Left hindlimb (tissue), 1 donor: Measurements from ENCODE around the gene GPBAR1.
"Not testable (repeated sequence)": the region's sequence is repeated elsewhere in the genome, so short reads cannot be mapped to it uniquely, and the experiment has no call there.

ENCODE experiments used
- DNase-seq: peaks from one replicate; pipeline ENCODE4 v3.0.0-alpha.2; 2018

Gene GPBAR1

DNA sequence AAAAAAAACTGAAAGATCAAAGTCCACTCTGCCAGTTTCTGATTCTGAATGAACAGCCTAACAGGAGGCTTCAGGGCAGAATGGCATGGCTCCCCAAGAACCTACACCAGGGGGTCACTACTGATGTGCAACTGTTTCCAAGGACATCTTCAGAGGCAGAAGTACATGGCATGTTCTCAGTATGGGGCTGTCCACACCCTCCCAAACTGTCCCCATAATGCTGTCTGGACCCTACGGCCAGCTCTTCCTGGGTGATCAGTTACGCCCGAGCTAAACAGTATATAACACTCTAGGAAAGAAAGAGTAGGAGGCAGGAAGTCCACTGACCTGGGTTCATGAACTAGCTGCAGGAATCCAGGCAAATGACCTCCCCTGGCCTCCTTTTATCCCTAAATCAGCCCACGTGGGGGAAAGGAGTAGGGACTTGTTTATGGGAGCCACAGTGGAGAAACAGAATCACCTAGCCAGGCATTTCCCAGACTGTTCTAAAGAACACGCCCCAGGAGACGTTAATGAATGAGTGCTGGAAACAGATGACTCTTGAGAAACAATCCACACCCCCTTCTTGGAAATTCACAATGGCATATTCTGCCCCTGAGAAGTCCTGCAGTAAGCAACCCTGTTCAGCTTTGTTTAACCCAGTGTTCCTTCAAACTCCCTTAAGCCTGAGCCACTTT, 29.0 kb downstream of the GPBAR1 start:
- peak; percentile 17 for DNase-seq

DNA sequence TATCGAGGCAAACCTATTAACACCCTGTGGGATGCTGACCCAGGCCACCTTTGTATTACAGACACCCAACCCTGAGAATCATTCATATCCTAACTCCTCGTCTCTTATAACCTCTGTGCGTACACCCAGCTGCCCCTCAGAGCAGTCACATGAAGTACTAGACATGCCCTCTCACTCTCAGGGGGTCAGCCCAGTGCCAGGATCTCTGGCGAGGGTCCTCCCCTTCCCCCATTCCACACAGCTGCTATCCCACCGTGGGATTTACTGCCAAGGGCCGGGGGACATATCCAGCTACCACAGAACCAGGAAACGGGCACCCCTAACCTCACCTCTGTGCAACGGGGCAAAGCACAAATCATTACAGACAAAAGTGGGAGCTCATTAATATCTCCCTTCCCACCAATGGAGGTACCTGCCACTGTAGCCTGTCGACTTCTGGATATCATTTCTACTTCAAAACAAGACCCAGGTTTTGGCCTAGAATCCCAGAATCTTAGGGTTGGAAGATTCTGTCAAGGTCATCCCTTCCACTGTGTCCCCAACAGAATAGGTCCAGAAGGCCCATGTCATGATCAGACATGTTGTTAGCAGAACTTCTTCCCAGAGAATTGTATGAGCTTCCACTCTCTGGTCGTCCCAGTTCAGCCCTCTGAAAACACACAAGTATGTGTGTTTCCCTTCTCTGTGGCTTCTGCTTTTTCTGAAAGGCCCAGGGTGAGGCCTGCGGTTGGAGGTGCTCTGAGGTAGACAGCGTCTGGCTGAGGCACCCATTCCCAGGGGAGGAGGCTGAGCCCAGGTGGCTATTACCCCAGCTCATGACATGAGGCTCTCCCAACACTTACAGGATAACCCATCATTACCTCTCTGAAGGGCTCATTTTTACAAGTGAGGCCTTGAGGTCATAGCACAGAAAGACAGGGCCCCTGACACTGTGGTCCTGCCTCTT, 29.8 kb downstream of the GPBAR1 start:
- DNase-seq = peak; percentile 29

DNA sequence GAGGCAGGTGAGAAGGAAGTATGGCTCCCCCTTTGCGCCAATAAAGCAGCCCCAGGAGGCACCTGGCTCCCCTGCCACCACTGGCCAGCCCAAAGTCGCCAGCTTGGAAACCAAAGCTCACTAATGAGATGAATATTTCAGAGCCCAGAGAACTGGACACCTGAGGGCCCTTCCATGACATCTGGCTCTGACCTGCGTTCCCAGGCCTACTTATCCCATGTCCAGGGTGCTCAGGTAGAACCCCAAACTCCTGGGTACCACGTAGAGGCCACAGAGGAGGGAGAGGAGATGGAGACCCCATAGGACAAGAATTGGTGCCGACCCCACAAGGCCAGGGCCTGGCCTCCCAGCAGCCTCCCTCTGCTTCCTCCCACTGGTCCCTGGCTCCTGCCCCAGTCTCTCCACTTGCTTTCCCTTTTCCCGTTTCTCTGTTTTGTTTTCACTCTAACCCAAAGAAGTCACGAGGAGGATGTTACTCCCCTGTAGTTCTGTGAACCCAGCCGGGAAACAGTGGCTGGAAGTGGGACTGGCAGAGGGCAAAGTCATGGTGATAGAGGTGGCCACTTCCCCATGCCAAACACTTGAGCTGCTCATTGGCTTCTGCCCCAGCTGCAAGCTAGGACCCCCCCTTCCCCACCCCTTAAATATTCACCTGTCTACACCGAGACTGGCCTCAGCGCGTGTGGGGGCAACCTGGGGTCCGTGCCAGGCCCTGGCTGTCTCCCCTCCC, 30.7 kb downstream of the GPBAR1 start:
- DNase-seq = no peak

DNA sequence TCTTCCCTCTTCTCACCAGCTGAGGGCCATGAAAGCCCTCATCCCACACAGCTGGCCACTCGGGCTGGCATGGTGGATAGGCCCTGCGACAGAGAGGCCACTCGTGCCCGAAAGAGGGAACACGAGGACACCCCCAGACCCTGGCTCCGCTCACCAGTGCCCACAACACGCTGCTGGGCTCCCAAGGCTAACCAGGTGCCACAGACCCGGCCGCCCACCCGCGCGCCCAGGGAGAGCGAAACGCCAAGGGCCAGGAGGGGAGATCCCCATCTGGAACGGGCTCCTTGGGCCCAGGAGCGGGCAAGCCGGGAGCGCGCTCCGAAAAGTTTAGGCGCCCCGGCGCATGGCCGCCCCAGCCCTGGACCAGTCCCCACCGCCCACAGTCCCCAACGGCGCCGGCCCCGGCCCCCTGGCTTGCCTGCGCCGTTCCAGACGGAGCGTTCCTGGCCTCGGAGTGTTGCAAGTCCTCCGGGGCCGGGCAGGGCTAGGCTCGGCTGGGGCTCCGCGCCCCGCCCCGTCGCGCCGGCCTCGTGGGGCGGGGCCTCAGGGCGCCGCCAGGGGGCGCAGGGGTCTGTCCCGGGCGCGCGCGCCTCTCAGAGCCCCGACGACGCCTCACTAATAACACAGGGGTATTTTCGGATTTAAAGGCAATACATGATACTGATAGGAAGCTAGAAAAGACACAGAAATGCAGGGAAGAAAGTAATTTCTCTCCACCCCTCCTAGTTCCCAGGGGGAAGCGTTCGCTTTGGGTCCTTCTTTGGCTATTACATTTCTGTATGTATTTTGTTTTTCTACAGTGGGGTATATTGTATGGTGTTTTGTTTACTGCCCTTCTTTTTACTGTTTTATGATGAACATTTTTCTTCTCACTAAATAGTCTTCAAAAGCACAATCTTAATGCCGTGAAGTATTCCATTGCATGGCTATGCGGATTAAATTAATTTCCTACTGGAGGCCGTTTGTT, 31.5 kb downstream of the GPBAR1 start, which contains the start of gene TMBIM1:
Gene TMBIM1 (minus strand): TSS at position 456 of the 967 bp plus-strand sequence. CDS start 10,362 bp downstream, outside the sequence.
- peak; percentile 85 for DNase-seq

DNA sequence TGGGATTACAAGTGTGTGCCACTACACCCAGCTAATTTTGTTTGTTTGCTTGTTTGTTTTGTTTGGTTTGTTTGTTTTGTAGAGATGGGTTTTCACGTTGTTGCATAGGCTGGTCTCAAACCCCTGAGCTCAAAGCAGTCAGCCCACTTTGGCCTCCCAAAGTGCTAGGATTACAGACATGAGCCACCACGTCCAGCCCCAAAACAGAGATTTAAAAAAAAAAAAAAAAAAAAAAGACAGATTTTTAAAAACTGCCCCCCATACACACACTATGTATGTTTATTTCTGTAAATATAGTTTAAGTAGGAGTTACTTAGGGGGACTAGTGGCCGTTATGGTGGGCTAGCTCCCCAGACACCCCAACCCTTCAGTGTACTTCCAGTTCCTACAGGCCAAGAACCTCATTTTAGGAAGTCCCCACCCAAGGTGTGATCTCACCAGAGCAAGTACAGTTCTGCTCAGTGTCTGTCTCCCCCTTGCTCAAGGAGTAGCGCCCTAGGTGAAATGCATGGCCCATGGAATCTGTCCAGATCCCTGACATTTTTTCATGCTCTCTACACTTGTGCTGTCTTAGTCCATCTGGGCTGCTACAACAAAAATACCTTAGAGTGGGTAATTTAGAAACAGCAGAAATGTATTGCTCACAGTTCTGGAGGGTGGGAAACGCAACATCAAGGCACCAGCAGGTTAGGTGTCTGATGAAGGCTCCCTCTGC, 33.1 kb downstream of the GPBAR1 start:
- DNase-seq = peak; percentile 9

DNA sequence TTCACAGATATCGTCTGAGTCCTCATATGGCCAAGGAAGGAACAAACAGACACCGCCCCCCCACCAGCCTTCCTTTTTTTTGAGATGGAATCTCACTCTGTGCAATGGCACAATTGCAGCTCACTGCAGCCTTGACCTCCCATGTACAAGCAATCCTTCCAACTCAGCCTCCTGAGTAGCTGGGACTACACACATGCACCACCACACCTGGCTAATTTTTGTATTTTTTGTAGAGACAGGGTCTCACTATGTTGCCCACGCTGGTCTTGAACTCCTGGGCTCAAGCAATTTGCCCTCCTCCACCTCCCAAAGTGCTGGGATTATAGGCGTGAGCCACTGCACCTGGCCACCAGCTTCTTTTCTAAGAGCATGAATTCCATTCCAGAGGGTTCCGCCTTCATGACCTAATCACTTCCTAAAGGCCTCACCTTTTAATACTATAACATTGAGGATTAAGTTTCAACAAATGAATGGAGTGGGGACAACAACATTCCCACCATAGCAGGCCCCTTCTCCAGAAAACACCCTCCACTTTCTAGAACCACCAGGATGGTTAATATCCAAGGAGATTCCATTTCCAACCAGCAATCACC, 33.7 kb downstream of the GPBAR1 start:
- peak; percentile 12 for DNase-seq

DNA sequence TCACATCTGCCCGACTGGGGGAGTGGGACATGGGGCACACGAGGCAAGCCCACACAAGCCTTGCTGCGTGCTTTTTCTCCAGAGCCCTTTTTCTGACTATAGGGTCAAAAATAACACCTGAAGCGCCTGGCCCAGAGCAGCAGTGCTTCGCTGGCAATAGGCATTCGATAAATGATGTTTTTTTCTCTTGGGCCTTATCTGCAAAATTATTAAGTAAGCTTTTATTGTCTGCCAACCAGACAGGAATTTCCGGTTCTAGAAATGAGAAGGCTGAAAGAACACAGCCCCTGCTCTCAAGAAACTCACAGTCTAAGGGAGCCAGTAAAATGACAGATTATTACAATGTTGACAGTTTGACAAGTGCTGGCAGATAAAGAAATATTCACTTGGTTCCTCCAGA, 34.2 kb downstream of the GPBAR1 start:
- no peak for DNase-seq

DNA sequence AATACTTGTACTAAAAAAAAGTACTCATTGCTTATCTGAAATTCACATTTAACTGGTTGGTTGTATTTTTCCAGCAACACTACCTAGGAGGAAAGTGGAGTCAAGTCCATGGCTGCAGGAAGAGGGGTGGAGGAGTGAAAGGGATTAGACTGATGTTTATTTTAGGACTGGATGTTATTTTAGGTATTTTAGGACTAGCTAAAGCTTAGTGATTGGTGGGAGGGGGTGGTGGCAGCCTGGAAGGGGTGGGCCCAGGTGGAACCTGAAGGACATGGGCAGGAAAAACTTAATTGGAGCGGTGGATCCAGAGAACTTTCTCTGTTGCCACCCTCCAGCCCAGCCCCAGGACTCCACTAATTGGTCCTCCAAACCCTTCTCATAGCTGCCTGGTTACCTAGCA, 35.4 kb downstream of the GPBAR1 start:
- DNase-seq = peak; percentile 12

DNA sequence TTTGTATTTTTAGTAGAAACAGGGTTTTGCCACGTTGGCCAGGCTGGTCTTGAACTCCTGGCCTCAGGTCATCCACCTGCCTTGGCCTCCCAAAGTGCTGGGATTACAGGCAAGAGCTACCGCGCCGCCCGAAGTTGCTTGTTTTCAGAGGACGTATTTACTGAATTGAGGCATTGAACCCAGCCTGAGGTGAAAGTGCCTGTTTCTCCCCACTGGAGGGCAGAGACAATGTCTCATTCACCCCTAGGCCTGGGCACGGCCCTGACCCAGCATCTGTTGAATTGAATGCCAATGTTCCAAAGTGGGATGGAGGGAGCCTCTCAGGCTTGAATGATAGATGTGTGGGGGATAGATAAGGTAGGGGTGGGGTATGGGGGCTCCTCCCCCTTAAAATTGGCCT, 36.0 kb downstream of the GPBAR1 start:
- DNase-seq = peak; percentile 23

DNA sequence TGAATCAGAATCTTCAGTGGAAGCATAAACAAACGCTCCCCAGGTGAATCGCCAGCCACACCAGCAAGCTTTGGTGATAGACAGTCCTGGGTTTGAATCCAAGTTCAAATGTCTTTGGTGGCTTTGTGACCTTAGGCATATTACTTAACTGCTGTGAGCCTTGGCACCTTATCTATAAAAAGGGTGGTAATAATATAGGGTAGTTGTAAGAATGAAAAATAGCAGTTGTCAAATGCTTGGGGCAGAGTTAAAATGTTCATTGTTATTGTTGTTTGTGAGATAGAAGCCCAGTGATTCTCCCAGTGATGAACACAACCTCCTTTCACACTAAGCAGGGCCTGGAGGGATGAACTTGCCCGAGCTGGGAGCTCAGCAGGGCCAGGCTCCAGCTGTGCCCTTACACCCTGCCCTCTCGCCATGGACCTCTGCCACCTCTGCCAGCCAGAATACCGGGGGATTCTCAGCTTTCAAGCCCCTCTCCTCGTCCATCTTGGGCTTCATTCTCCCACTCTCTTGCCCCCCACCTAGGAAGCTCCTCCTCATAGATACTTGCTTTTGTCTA, 37.6 kb downstream of the GPBAR1 start:
- peak; percentile 20 for DNase-seq

DNA sequence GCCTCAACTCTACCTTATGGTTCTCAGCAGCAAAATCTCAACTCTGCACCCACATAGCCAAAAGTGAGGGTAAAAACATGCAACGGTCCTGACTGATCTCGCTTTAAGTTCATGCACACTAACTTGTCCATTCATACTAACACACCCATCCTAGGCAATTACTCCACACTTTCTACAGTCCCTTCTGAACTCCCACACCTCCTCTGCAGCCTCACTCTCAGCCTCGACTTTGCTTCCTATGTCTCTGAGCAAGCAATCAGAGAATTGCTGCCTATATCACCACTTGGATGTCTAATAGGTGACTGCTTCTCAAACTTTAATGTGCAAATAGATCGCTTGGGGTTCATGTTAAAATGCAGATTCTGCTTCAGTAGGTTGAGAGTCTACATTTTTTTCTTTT, 39.3 kb downstream of the GPBAR1 start:
- peak; percentile 1 for DNase-seq

DNA sequence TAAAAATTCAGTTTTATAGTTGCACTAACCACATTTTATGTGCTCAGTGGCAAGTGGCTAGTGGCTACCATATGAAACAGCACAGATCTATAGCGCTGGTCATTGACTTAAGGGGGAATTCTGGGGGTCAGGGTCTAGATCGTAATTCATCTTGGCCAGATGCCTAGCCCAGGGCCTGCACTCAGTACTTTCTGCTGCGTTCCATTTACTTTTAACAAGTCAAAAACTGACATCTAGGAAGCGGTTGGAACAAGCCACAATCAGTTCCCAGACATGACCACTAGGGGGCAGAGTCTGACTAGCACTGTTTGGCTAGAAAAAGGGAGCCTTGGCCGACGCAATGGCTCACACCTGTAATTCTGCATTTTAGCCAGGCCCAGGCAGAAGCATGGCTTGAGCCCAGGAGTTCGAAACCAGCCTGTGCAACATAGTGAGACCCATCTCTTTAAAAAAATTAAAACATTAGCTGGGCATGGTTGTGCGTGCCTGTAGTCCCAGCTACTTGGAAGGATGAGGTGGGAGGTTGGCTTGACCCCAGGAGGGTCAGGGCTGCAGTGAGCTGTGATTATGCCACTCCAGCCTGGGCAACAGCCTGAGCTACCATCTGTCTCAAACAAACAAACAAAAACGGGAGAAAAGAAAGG, 40.5 kb downstream of the GPBAR1 start:
- peak; percentile 79 for DNase-seq

DNA sequence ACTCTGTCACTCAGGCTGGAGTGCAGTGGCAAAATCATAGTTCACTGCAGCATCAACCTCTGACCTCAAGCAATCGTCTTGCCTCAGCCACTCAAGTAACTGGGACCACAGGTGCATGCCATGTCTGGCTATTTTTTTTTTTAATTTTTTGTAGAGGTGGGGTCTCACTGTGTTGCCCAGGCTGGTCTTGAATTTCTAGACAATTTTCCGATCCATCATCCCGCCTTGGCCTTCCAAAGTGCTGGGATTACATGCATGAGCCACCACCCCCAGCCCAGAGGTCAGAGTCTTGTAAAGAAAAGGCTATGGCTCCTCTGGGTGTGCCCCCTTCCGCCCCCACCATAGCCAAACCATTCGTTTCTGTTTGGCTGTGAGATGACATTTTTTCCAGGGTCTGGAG, 44.6 kb downstream of the GPBAR1 start:
- peak; percentile 7 for DNase-seq

DNA sequence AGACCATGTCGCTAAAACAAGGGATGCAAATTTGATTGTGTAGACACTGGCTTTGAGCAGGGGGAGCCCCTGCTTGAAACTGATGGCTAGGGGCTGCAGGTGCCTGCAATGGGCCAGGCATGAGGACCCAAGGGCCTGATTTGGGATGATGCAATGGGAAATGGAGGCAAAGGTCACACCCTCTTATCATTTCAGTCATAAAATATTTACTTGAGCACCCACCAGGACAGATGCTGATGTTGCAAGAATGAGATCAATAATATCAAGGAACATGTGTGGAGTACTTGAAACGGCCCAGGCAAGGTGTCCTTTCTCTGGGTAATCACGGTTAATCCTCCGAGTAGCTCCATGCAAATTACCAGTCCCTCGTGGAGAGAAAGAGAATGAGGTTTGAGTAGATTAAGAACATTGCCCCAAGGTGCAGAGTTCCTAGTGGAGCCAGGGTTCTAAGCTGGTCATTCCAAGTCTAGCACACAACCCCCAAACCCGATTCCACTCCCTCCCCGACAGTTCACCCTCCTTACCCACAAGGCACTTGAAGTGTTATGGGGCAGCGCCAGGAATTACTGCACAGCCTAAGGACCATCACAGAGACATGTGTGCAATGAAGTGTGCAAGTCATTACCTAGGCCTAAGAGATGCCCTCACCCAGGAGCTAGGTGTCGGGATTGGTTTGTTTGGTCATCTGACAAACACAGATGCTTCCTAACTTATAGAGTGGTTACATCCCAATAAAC, 45.5 kb downstream of the GPBAR1 start:
- peak; percentile 3 for DNase-seq

DNA sequence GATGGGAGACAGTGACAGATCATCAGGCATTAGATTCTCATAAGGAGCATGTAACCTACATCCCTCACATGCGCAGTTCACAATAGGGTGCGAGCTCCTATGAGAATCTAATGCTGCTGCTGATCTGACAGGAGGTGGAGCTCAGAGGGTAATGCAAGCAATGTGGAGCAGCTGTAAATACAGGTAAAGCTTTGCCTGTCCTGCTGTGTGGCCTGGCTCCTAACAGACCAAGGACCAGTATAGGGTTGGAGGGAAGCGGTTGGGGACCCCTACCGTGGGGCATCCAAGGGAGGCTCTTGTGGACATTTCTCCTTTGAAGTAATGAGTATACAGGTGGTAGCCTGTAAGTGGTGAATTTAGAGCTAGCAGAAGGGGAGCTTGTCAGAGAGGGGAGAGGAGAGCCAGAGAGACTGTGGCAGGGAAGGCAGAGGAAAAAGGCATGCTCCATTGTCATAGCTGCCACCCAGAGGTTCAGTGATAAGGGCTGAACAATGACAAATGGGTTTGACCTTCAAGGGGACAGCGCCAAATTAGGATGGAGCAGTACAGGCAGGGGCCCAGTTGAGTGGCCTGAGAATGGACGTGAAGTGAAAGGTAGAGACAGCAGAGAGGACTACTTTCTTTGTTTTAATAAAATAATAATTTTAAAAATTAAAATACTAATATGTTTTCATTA, 46.7 kb downstream of the GPBAR1 start:
- DNase-seq = peak; percentile 6

DNA sequence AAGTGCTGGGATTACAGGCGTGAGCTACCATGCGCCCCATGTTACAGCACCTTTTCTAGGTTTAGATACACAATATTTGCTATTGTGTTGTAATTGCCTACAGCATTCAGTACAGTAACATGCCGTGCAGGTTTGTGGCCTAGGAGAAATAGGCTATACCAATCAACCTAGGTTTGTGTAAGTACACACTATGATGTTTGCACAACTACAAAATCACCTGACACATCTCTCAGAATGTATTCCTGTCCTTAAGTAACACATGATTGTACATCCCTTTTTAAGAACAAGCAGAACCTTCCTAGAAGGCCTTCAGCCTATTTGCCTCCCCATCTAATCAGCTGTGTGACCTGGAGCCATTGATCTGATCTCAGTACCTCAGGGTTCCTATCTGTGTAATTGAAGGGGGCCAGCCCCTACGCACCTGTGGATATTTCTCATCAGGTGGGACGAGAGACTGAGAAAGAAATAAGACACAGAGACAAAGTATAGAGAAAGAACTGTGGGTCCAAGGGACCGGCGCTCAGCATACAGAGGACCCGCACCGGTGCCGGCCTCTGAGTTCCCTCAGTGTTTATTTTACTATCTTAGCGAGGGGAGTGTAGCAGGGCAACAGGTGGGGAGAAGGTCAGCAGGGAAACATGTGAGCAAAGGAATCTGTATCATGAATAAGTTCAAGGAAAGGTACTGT, 50.2 kb downstream of the GPBAR1 start:
- DNase-seq = no peak

DNA sequence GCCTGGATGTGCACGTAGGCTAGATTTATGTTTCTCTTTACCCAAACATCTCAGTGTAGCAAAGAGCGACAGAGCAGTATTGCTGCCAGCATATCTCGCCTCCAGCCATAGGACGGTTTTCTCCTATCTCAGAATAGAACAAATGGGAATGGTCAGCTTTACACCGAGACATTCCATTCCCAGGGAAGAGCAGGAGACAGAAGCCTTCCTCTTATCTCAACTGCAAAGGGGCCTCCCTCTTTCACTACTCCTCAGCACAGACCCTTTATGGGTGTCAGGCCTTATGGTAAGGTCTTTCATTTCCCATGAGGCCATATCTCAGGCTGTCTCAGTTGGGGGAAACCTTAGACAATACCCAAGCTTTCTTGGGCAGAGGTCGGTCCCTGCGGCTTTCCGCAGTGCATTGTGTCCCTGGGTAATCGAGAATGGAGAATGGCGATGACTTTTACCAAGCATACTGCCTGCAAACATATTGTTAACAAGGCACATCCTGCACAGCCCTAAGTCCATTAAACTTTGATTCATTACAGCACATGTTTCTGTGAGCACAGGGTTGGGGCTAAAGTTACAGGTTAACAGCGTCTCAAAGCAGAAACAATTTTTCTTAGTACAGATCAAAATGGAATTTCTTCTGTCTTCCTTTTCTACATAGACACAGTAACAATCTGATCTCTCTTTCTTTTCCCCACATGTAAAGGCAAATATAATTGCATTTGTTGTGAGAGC, 50.9 kb downstream of the GPBAR1 start:
- not testable (repeated sequence) for DNase-seq
